MM.1S (cell line): ENCODE data around the gene MED1.

Experiments
- DNase-seq: peaks from one replicate; pipeline ENCODE4 v3.0.0-alpha.2; 2015
- H2AFZ ChIP-seq: fragments of 300-600 bp; sonication (generic); 2 replicates; pipeline ENCODE4 v1.6.0; 2016; ENCODE audit warnings: antibody characterized with exemption, low read length
- H3F3A ChIP-seq: fragments of 300-600 bp; sonication (generic); 2 replicates; pipeline ENCODE4 v1.6.1; 2016; ENCODE audit warnings: mild to moderate bottlenecking, antibody characterized with exemption, low read length, moderate library complexity, mixed read lengths; ENCODE audit not compliant: insufficient read depth
- H3K27ac ChIP-seq: fragments of 300-600 bp; sonication (generic); 2 replicates; pipeline ENCODE4 v1.5.1; 2016; ENCODE audit warnings: mild to moderate bottlenecking, low read length
- H3K27me3 ChIP-seq: fragments of 300-600 bp; sonication (generic); replicated peaks from 2 replicates; pipeline ENCODE4 v1.6.0; 2016; ENCODE audit warnings: low read length; ENCODE audit not compliant: insufficient read depth
- H3K36me3 ChIP-seq: fragments of 300-600 bp; sonication (generic); replicated peaks from 2 replicates; pipeline ENCODE4 v1.6.1; 2016; ENCODE audit warnings: mild to moderate bottlenecking, low read length, mixed read lengths; ENCODE audit not compliant: insufficient read depth
- H3K4me1 ChIP-seq: fragments of 300-600 bp; sonication (generic); 2 replicates; pipeline ENCODE4 v1.6.1; 2016; ENCODE audit warnings: low read length, mixed read lengths
- H3K4me2 ChIP-seq: fragments of 300-600 bp; sonication (generic); 2 replicates; pipeline ENCODE4 v1.6.0; 2016; ENCODE audit warnings: low read depth, low read length
- H3K4me3 ChIP-seq: fragments of 300-600 bp; sonication (generic); 2 replicates; pipeline ENCODE4 v1.5.1; 2016; ENCODE audit warnings: low read length, mixed read lengths
- H3K79me2 ChIP-seq: fragments of 300-600 bp; sonication (generic); 2 replicates; pipeline ENCODE4 v1.6.1; 2016; ENCODE audit warnings: mixed run types, low read length, mixed read lengths
- H3K9ac ChIP-seq: fragments of 300-600 bp; sonication (generic); 2 replicates; pipeline ENCODE4 v1.6.1; 2016; ENCODE audit warnings: low read length, mixed read lengths
- H3K9me2 ChIP-seq: fragments of 300-600 bp; sonication (generic); replicated peaks from 2 replicates; pipeline ENCODE4 v1.6.1; 2016; ENCODE audit warnings: mild to moderate bottlenecking, low read length, mixed read lengths; ENCODE audit not compliant: insufficient read depth
- H3K9me3 ChIP-seq: fragments of 300-600 bp; sonication (generic); replicated peaks from 2 replicates; pipeline ENCODE4 v1.6.1; 2016; ENCODE audit warnings: mild to moderate bottlenecking, low read length, mixed read lengths; ENCODE audit not compliant: insufficient read depth
- H4K20me1 ChIP-seq: fragments of 300-600 bp; sonication (generic); 2 replicates; pipeline ENCODE4 v1.6.1; 2016; ENCODE audit warnings: mild to moderate bottlenecking, low read length, moderate library complexity, mixed read lengths; ENCODE audit not compliant: insufficient read depth
- EZH2 ChIP-seq: fragments of 300-600 bp; sonication (generic); optimal IDR thresholded peaks from 2 replicates; pipeline ENCODE3; 2017; ENCODE audit warnings: low read depth, mild to moderate bottlenecking, antibody characterized with exemption, low read length, mixed read lengths
- EZH2phosphoT487 ChIP-seq: fragments of 300-600 bp; sonication (generic); IDR thresholded peaks from 2 replicates; pipeline ENCODE4 v1.6.1; 2018; ENCODE audit warnings: antibody characterized with exemption, low read length
- TF ChIP-seq, protein P1 (sequence below): fragments of 300-600 bp; sonication (generic); IDR thresholded peaks from 2 replicates; pipeline ENCODE4 v1.5.1; 2016; ENCODE audit warnings: antibody characterized with exemption, low read length, mixed read lengths

The MED1 gene

DNA sequence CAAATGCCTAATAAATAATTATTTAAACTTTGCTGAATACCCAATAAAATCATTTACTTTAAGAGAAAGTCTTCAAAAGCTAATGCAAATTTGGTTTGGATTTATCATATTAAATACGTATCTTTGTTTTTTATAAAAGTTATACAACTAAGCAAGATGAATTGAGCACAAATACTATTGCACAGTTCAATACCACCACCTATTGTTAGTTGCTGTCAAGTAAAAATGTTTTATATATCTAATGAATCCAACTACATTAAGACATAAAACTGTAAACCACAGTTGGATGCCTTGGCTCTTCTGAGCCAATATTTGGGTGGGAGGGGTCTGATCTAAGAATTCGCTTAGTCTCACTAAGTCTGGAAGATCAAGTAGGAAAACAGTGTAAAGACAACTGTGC, 57.3 kb downstream of the MED1 start:
- H3K36me3 ChIP-seq, result no peaks in the 10 kb centered on the region
- H3K4me2 ChIP-seq, result no peak overlapping the region
- H4K20me1 ChIP-seq, result no peaks in the 10 kb centered on the region
- no peak overlapping the region for H3K27ac ChIP-seq
- H2AFZ ChIP-seq, result no peak overlapping the region
- H3F3A ChIP-seq, result no peaks in the 10 kb centered on the region
- TF ChIP-seq, protein P1, sequence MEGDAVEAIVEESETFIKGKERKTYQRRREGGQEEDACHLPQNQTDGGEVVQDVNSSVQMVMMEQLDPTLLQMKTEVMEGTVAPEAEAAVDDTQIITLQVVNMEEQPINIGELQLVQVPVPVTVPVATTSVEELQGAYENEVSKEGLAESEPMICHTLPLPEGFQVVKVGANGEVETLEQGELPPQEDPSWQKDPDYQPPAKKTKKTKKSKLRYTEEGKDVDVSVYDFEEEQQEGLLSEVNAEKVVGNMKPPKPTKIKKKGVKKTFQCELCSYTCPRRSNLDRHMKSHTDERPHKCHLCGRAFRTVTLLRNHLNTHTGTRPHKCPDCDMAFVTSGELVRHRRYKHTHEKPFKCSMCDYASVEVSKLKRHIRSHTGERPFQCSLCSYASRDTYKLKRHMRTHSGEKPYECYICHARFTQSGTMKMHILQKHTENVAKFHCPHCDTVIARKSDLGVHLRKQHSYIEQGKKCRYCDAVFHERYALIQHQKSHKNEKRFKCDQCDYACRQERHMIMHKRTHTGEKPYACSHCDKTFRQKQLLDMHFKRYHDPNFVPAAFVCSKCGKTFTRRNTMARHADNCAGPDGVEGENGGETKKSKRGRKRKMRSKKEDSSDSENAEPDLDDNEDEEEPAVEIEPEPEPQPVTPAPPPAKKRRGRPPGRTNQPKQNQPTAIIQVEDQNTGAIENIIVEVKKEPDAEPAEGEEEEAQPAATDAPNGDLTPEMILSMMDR, result no peak
- TF ChIP-seq EZH2 (no peak), EZH2phosphoT487 (no peak)
- no peaks in the 10 kb centered on the region for H3K9me3 ChIP-seq
- H3K9me2 ChIP-seq, result no peaks in the 10 kb centered on the region
- H3K9ac ChIP-seq, result no peak overlapping the region
- H3K27me3 ChIP-seq, result no peaks in the 10 kb centered on the region
- no peak for DNase-seq
- H3K4me3 ChIP-seq, result no peak overlapping the region
- peaks cover 28% of the 10 kb centered on the region for H3K79me2 ChIP-seq
- no peaks in the 10 kb centered on the region for H3K4me1 ChIP-seq

GRCh38 chr17:39391448-39391847, 59.6 kb downstream of the MED1 start:
- Histone ChIP-seq H3K9me2 (no peaks in the 10 kb centered on the region), H3K27ac (no peak overlapping the region), H2AFZ (no peak overlapping the region), H3K4me2 (no peak overlapping the region), H3F3A (no peaks in the 10 kb centered on the region), H3K27me3 (no peaks in the 10 kb centered on the region), H3K9ac (no peak overlapping the region), H3K4me1 (no peaks in the 10 kb centered on the region), H3K4me3 (no peak overlapping the region), H3K36me3 (no peaks in the 10 kb centered on the region), H4K20me1 (no peaks in the 10 kb centered on the region), H3K9me3 (no peaks in the 10 kb centered on the region), H3K79me2 (peaks cover 11% of the 10 kb centered on the region; the same call in 1 of the 2 replicates)
- TF ChIP-seq EZH2phosphoT487, result no peak
- no peak for TF ChIP-seq EZH2
- TF ChIP-seq, protein P1, result no peak
- DNase-seq, result no peak

- no peak for TF ChIP-seq EZH2phosphoT487
- no peaks in the 10 kb centered on the region for H3K36me3 ChIP-seq
- H3K9ac ChIP-seq, result no peak overlapping the region
- H3K9me2 ChIP-seq, result no peaks in the 10 kb centered on the region
- no peaks in the 10 kb centered on the region for H3K4me1 ChIP-seq
- no peak overlapping the region for H3K4me2 ChIP-seq
- no peak overlapping the region for H3K4me3 ChIP-seq
- H4K20me1 ChIP-seq, result no peaks in the 10 kb centered on the region
- peaks cover 4% of the 10 kb centered on the region; the same call in 1 of the 2 replicates for H3K79me2 ChIP-seq
- no peak overlapping the region for H3K27ac ChIP-seq
- no peak overlapping the region for H2AFZ ChIP-seq
- H3K9me3 ChIP-seq, result no peaks in the 10 kb centered on the region
- no peaks in the 10 kb centered on the region for H3F3A ChIP-seq
- no peak for DNase-seq
- H3K27me3 ChIP-seq, result no peaks in the 10 kb centered on the region
Measured at GRCh38 chr17:39385040-39385439, 66.0 kb downstream of the MED1 start.

DNA sequence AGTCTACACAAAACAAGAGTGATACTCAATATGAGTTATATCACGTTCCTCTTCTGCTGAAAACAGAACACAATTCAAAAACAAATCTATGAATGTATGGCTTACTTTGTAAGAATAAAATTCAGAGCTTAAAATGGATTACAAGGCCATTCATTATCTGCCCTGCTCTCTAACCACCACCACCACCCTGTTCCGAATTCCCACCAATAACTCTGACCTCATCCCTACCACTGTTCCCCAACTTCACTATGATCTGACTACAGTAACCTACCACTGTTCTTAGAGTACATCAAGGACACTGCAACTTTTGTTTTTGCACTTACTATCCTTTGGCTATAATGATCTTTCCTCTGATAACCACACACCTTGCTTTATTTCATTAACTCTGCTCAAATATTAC, 70.9 kb downstream of the MED1 start:
- TF ChIP-seq, protein P1, result no peak
- no peak for TF ChIP-seq EZH2
- no peak for TF ChIP-seq EZH2phosphoT487
- H4K20me1 ChIP-seq, result no peaks in the 10 kb centered on the region
- H3K9ac ChIP-seq, result no peak overlapping the region
- H3K4me3 ChIP-seq, result no peak overlapping the region
- no peak for DNase-seq
- no peaks in the 10 kb centered on the region for H3K27me3 ChIP-seq
- H3K4me1 ChIP-seq, result no peaks in the 10 kb centered on the region
- H3F3A ChIP-seq, result no peaks in the 10 kb centered on the region
- no peaks in the 10 kb centered on the region for H3K9me2 ChIP-seq
- no peak overlapping the region for H3K27ac ChIP-seq
- peaks cover 7% of the 10 kb centered on the region for H3K79me2 ChIP-seq
- no peaks in the 10 kb centered on the region for H3K9me3 ChIP-seq
- H3K4me2 ChIP-seq, result no peak overlapping the region
- H2AFZ ChIP-seq, result no peak overlapping the region
- H3K36me3 ChIP-seq, result no peaks in the 10 kb centered on the region
